Activated CD8-positive, alpha-beta memory T cell treated with anti-CD3 and anti-CD28 coated beads for 4 hours (primary cell): Measurements from ENCODE around the gene RBM5.

Experiments used
- DNase-seq, 2 donors: peaks; one replicate each; pipeline ENCODE4 v3.0.0-alpha.2; 2020; ENCODE audit warnings: low read depth in 2 of 2

Gene RBM5

DNA sequence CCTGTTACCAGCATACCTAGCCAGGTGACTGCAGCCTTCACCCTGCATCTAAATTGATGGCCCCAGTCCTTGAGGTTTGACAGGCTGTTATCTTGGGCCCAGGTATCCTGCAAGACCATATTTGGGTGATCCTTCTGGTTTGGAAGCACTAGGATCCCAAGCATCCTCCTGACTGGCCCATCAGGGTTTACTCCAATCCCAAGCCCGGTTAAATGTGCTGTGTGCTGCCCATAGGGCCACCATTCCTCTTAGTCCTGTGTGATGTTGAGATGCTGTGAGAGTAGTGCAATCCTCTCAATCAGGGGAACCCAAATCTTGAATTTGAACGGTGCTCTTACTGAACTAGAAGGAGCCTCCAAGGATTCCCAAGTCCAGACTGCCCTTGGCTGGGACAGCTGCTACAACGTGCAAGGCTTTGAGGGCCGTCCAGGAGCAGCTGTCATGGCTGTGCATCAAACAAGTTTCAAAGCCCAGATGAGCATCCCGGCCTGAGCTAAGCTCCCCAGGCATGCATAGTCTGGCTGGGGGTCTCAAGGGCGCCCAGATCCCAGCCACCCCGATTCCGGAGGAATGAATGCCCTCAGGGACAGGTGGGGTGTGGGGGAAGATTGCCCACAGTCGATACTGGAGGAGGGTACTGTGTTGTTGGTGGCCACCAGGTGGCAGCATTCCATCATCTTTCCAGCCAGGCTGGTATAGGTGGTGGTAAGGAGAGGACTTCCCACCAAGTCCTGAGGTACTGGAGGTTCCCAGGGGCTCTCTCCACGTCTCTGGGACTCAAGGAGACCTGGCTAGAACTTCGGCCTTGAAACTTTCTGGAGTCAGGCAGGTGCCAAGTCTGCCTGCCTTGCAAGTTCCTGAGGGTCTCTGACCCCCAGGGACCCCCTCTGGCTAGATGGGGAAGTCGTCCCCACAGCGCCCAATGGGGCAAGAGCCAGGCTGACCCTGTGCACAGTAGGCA is 32.6 kb downstream of the RBM5 start:
- DNase-seq: peak; percentile 20 to 30

DNA sequence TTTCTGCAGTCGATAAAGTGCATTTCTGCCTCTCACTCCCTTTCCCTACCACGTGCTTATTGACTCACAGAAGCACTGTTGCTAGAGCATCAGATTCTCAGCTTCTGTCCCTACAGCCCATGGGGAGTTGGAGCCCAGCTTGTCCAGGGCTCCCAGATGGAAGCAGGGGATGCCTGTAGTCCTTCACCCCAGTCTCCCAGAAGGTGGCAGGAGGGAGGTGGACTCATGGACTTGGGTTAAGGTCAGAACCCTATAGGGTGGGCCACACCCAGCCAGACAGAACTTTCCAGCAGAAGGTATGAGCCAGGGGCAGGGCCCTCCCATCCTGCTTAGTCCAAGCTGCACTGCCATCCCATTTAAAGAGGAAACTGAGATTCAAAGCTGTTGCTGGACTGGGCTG is 33.4 kb downstream of the RBM5 start:
- DNase-seq: no peak

DNA sequence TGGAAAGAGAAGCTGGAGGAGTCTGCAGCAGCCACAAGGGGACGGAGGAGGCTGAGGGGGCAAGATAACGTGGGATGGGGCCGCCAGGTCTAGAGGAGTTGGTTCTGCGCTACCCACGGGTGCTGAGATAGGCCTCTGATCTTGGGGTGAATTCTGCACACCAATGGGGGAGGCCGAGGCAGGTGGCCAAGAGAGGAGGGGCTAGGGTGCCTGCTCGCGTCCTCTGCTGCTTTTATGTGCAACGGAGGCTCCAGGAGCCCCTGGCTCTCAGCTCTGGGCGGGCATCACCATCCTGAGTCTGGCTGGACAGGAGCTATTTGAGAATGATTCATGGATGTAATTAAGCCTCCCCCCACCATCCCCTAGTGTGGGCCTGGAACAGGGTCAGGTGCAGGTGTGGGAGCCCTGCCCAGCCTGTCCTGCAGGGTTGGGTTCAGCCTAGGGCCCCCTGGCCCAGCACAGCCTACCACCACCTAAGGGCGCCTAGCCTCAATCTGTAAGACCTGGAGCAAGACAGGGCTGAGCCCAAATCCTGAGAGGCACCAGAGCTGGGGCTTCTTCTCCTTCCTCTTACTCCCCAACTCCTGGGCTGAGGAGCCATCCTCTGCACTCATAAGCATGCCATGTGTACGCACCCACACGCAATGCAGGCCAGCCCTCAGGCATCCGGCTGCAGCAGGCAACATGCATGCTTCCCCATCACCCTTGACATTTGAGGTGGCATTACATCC is 34.1 kb downstream of the RBM5 start:
- no peak for DNase-seq

DNA sequence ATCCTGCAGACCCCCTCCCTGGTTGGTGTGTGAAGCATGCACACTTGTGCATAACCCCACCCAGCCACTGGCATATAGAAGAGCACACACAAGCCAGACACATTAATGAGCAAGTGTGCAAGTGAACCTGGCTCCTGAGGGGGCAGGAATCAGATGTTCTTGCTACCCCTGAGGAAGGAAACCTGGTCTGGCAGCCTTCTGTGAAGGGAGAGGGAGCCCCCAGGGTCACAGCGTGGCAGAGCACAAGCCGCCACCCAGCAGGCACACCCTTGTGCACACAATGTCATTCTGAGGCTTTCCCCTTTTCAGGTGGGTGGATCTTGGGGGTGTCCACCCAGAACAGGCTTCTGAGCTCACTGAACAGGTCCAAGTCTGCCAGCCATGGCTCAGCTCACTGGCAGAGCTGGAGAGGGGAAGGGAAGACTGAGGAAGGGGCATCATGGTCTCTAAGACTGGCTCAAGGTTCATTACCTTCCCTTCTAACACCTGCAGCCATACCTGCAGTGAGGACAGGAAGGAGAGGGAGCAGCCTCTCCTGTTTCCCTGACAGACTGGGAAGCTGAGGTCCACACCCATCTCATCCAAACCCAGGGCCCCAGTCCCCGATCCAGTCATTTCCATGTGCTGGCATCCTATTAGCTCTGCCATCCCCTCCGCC is 34.8 kb downstream of the RBM5 start:
- DNase-seq: no peak

DNA sequence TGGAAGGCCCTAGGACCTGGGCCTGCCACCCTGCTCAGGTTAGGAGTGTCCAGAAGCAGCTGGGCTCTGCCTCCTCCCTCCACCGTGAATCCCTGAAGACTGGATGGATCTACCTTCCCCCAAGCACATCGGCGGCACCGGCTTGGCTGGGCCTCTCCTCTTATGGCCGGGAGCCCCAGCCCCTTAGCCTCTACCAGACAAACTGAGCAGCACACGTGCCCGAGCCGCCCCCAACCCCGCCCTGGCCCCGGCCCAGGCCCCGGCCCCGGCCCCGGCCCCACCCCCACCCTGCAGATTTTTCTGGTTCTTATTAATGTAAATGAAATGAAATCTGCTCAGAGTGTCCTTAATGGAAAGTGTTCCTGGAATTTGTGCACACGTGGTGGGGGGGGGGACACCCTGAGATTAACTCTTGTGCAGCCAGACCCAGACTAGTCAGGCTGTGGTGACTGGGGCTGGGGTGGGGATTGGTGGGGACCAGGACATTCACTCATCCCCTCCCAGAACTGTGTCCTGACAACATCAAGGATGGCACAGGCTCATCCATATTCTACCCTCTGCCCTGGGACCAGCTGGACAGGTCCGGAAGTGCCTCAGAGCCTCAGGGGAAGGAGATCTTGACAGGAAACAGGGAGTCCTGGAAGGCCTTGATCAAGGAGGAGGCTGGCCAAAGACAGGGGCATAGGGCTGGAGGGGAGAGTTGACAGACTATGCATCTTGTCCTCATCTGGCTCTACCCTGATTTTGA is 35.5 kb downstream of the RBM5 start:
- DNase-seq: no peak

DNA sequence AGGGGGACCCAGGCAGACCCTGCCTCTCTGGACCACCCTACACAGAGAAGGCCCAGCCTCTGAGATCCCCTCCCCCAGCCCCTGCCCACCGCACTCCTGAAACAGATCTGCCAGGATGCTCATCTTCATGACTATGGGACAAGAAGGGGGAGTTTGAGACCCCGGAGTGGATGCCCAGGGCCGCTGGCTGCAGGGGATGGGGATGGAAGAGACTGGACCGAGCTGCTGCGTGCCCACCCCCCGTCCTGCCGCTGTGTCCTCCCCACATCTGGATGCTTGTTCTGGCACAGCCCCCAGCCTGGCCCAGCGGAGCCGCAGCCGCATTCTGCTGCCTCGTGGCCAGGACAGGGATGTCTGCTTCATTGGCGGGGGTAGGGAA is 36.1 kb downstream of the RBM5 start:
- no peak for DNase-seq

DNA sequence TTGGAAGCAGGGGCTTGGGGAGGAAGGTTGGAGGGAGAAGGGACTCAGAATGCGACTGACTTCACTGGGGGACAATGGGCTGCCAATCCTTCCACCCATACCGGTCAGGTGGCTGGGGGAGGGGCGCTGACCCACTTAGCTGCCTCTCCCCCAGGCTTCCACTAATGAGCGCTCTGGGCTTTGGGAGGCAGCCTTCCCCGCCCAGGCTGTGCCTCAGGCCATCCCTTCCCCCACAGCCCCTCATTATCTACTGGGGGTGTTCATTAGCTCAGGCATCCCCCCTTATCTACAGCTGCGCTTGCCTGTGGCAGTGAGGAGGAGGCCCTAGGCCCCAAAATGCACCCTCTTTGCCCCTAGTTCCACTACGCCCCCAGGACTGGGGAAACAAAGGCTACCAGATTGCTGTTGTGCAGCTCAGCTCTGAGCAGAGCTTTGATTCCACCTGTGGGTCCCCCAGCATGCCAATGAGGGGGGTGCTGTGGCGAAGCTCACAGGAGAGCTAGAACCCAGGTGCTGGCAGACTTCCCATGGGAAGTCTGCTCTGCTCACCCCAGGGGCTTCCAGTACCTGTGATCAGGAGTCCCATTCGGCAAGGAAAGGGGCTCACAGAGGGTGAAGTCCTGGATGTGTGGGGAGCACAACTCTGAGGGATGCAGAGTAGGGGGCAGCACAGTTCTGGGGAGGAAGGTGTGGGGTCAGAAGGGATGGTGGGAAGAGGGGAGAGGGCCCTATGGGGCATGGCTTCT is 37.0 kb downstream of the RBM5 start:
- no peak for DNase-seq

DNA sequence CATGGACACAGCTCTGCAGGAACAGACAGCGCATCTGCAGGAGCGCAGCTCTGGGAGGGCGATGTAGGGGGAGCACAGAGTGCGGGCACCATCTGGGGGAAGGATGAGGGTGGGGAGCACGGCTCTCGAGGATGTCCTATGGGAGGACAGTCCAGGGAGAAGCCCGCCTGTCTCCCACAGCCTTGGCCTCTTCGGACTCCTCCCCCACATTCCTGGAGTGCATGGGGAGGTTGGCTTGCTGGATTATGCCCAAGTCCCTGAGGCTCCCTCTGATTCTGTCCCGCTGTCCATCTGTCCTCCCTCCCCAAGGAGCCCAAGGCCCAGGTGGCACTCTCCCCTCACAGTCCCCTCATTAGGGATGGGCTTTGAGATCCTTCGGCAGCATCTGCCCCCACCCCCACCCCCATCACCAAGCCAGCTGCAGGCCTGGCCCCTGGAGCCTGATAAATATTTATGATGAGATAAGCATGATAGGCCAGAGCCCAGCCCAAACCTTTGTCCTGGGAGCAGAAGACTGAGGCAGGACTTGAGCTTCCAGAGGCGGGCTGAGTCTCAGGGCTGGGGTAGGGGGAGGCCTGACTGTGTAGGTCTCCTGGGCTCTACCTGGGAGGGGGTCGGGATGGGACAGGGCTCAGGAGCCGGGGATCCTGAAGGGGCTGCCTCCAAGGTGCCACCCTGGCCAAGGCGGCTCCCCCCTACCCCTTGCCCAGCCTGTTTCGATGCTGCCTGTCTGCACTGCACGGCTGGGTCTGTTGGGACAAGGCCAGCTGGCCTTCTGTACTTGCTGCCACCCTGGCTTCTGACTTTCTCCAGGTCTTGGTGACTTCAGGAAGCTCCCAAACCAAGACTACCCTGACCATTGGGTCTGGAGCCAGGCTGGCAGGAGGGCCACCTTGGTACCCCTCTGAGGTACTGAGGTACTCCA is 37.8 kb downstream of the RBM5 start:
- DNase-seq: no peak

DNA sequence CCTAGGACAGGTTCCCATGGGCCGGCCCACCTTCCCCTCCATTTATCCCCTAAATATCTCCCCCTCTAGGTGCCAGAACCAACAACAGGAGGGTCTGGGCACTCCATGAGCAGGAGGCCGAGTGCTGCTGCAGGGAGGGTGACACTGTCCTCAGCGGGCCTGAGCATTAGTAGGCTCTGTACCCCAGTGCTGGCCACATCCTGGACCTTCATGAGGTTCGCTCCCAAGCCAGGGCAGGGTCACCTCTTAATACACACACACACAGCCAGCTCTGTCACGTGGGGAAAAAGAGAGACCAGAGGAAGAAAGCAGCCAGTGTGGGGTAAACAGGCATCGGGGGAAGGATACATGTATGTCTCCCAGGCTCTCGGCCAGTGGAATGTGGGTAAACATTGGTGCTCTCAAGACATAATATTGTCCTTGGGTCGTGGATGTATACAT is 38.6 kb downstream of the RBM5 start:
- no peak for DNase-seq

DNA sequence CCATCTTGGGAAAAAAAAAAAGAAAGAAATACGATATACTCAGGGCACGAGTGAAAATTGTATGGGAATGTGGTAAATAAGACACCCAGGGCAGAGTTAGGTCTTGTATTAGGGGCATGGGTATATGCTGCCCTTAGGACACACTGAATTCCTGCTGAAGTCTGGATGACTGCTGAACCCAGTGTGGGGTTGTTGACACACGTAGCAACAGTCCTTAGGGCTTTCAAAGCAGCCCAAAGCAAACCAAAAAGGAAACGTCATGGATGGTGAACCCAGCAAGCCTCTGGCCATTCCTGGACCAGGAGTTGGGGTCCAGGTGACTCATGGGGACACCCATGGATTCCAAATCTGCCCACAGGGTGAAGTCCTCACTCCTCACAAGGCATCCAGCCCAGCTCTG is 39.3 kb downstream of the RBM5 start:
- DNase-seq: no peak

DNA sequence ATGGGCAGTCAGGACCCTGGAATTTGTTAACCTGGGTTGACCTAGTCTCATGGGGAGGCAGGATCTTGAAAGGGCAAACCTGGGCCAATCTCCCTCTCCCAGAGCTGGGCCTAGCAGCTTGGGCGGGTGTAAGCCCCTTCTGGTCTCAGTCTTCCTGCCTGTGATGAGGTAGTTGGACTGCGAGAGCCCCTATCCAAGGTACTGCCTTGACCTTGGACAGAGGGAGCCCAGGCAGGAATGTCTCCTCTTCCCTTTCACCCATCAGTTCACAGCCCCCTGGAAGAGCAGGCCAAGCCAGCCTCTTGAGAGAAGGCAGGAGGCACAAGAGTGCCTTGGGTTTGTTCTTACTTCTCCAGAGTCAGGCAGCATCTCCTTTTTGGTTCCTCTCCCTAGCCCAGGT is 41.7 kb downstream of the RBM5 start:
- no peak for DNase-seq

DNA sequence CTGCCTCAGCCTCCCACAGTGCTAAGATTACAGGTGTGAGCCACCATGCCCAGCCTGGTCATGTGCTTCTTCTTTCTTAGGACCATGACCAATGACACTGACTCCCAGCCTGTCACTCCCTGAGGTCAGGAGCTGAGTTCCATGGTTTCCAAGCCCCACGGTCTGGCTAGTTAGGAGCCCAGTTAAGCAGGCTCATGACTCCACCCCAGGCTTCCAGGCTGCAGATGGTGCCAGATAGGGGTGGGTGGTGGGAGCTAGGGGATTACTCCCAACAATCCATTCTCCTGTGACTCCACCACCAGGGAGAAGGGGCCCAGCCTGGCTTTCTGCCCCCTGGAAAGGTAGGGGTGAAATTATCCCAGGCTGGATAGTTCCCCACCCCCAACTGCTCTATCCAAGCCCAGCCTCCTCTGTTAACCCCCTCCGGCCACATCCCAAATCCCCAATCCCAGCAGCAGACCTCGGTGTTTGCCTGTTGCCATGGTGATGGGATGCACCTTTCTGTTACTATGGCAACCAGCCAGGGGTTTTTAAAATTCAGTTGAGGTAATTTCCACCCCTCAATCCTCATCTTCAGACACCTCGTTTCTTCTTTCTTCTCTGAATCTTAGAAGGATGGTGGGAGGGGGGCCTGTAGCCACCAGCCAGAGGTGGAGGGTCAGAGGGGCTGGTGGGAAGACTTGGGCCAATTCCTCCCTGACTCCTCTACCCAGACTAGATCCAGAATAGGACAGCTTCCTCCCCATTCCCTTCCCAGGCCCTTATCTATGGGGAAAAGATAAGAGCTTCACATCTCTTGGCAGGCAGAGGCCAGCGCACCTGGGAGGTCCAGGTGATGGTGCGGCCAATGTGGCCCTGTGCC is 43.9 kb downstream of the RBM5 start:
- no peak for DNase-seq

DNA sequence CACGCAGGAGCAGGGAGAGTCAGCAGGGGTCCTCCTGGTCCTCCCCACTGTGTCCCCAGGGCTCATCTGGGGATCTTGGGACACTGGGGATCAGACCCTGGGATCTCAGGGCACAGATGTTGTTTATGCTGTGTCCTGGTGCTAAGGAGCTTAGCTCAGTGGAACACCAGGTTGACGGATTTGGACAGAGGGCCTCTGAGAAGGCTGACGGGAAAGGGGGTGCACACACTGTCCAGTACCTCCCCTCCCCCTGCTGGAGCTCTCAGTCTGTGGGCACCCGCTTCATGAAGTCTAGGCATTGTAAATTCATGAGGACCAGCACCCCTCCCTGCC is 44.5 kb downstream of the RBM5 start:
- no peak for DNase-seq

DNA sequence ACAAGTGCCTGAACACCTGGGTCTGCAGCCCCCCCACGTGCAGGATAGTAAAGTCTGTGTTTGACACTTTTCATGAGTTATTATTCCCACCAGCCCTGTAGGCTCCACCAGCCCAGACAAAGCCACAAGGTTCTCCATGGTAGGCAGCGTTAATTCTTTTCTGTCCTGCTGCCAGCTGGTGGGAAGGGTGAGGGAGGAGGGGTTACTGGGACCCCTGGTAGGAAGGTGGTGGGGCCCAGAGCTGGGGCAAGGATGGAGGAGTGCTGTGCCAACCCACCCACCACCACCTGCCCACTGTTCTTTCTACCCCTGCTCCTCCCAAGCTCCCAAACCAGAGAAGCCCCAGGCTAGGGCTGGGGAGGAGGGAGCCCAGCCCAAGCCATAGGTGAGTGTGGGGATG is 45.6 kb downstream of the RBM5 start:
- DNase-seq: no peak

DNA sequence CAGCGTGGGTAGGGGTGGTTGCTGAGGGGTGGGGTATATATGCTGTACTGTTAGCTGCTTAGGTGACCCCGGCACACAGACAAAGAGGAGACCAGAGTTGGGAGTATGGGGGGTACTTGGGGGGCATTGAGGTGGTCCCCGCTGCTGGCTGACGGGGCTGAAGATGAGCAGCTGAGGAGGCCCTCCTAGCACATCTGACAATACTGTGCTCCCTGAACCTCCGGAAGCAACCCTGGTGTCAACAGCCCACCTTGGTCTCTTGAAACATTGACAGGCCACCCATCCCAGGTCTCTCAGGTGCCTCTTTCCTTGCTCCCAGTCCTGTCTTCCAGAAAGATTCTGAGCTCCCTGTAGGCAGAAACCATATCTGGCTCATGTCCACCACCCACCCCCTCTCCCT is 47.2 kb downstream of the RBM5 start:
- no peak for DNase-seq

DNA sequence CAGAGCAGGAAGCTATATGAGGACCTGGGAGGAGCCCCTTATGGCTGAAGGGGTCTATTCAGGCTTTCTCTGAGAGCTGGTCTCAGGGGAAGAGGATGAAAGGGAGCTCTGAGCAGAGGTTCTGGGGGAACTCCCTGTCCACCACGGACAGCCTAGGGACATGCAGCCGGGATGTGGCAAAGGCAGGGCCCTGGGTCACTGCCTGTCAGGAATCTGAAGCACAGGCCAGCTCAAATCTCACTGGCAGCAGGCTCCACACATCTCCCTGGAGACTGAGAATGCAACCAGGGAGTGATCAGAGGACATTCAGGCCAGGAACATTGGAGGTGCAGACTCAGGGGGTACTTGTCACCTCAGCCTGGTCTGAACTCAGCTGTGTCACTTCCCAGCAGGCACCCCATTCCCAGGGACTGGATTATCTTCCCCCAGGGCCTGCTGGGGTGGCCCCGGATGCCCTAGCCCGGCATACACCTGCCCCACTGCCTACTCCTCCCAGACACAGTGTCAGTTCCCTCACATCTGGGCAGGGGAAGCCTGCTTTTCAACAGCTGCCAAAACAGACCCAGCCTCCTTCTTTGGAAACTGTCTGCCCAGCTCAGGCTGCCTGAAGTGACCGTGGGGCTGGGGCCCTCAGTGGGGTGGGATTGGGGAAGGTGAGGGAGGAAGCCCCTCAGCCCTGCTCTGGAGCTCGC is 48.1 kb downstream of the RBM5 start:
- DNase-seq: no peak

DNA sequence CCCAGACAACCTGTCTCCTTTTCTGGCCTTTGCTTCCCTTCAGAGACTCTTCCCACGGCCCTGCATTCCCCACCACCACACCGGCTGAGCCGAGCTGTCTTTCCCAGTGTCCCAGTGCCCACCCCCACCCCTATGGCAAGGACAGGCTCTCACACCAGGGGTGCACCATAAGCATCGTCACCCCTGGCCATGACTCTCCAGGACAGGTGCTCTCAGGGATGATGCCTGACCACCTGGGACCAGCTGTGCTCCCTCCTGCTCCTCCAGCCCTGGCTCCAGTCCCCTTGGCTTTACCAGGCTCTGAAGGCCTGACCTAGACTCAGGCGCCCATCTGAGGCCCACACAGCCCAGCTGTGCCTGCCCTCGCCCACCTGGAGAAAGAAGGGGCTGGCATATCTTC is 48.8 kb downstream of the RBM5 start:
- no peak for DNase-seq
